ENCODE data around the gene CTDNEP1. TPM values are rescaled to one million over a fixed set of nuclear protein-coding genes. Genes with fewer than 3 reads are reported as not detected.

CTDNEP1 gene
- polyA plus RNA-seq, 2 of the 4 experiments (the other 2 are of a cell fraction): 145 to 161 TPM

DNA sequence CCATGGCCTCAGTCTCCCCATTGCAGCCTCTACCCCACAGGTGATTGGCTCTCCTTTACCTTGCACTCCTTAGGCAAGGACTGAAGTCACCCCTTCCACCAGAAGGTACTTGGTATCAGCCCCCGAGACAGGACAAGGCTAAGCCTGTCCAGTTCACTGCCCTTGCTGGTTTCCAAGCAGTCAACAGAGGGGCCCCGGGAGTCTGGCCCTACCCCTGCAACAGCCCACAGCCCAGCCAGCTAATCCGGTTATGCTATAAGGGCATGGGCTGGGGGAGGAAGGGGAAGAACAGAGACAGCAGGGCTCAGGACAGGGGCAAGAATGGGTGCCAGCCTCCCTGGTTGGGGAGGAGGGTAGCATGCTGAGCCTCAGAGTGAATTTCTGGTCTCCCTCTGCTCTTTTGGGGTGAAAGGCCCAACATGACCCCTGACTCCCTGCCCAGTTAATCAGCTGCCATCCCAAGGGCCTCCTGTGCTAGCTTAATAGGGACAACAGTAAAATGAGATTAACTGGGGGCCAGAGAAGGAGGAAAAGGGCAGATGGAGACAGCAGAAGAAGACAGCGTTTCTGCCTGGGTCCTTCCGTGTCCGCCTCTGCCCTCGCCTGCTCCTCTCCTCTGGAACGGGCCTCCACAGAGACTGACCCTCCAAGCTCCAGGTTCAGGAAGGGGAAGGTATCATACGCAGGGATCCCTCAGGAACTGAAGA lies 42.6 kb downstream of the CTDNEP1 start:
- FAIRE-seq: no peak
- Histone ChIP-seq H3K4me2 (no peak overlapping the region), H3K4me3 (no peak overlapping the region), H3K9me3 (no peaks in the 10 kb centered on the region), H3K27ac (no peak overlapping the region), H3K4me1 (peaks cover 16% of the 10 kb centered on the region)
- ChIA-PET POLR2A (no interaction called here), CTCF (interaction anchor here (0.8 to 5.3 kb wide), 9 partner anchors 9 to 570 kb away, joined by 3 to 20 read pairs (median 5); partner anchors contain the start of genes ACADVL and DLG4)
- WGBS (ENCODE audit: missing lambda C conversion rate): 89% methylated on average over 9 of the region's 9 CpGs
- no peak for TF ChIP-seq TFCP2L1 (CRISPR knock-in tag; IDR thresholded peaks at IDR 0.05)
- no peak for DNase-seq (ENCODE audit: low read depth in 1 of 2, low spot score in 1 of 2)
- no peak for ATAC-seq

DNA sequence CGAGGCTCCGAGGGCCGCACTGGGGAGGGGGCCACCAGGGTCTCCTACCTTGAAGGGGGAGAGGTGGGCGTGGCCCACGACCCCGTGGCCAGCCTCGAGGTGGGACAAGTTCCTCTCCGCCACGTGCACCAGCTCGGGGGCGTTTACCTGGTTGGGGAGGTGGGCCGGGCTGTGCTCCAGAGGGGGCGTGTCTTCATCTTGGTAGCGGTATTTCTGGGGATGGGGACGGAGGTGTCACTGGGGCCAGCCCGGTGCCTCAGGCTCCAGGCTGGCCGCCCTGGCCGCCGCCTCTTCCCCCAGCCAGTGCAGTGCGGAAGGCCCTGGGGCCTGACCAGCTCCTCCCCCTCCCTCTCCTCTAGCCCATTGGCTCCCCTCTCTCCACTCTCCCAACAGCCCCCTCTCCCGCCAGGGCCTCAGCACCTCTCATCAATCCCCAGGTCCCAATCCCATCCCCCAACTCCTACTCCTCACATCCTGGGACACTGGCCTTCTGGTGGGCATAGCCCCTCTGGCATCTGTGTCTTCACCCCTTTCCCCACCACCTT lies 43.4 kb downstream of the CTDNEP1 start:
- no peak for ATAC-seq
- FAIRE-seq: no peak

GRCh38 chr17:7207120-7208001 lies 44.2 kb downstream of the CTDNEP1 start:
- H3K9me3 ChIP-seq: no peaks in the 10 kb centered on the region
- H3K4me1 ChIP-seq: peaks cover 12% of the 10 kb centered on the region
- ATAC-seq (no peak), DNase-seq (ENCODE audit: low read depth in 1 of 2, low spot score in 1 of 2) (no peak), FAIRE-seq (no peak)
- H3K4me2 ChIP-seq: no peak overlapping the region
- no peak overlapping the region for H3K4me3 ChIP-seq
- ChIA-PET CTCF (interaction anchor here (0.6 to 5.3 kb wide), 5 partner anchors 20 to 155 kb away, joined by 3 to 20 read pairs (median 5); no protein-coding TSS in a partner anchor), POLR2A (no interaction called here)
- no peak overlapping the region for H3K27ac ChIP-seq
- 87% methylated on average over 21 of the region's 24 CpGs for WGBS (ENCODE audit: missing lambda C conversion rate)
- TF ChIP-seq BCL3 (IDR thresholded peaks at IDR 0.05): no peak

More for the DNA sequence above, 43.4 kb downstream of the CTDNEP1 start:
- WGBS (ENCODE audit: missing lambda C conversion rate): 79% methylated on average over 18 of the region's 21 CpGs
- Histone ChIP-seq H3K9me3 (no peaks in the 10 kb centered on the region), H3K4me2 (no peak overlapping the region), H3K4me3 (no peak overlapping the region), H3K27ac (no peak overlapping the region), H3K4me1 (peaks cover 12% of the 10 kb centered on the region)
- TF ChIP-seq, protein P1, sequence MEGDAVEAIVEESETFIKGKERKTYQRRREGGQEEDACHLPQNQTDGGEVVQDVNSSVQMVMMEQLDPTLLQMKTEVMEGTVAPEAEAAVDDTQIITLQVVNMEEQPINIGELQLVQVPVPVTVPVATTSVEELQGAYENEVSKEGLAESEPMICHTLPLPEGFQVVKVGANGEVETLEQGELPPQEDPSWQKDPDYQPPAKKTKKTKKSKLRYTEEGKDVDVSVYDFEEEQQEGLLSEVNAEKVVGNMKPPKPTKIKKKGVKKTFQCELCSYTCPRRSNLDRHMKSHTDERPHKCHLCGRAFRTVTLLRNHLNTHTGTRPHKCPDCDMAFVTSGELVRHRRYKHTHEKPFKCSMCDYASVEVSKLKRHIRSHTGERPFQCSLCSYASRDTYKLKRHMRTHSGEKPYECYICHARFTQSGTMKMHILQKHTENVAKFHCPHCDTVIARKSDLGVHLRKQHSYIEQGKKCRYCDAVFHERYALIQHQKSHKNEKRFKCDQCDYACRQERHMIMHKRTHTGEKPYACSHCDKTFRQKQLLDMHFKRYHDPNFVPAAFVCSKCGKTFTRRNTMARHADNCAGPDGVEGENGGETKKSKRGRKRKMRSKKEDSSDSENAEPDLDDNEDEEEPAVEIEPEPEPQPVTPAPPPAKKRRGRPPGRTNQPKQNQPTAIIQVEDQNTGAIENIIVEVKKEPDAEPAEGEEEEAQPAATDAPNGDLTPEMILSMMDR (IDR thresholded peaks at IDR 0.05): no peak
- TF ChIP-seq HMGXB4 (CRISPR knock-in tag; IDR thresholded peaks at IDR 0.05; ENCODE audit: borderline replicate concordance) (no peak), PBX3 (IDR thresholded peaks at IDR 0.05) (no peak), SMC3 (IDR thresholded peaks at IDR 0.05) (no peak), ZFP36 (IDR thresholded peaks at IDR 0.05; ENCODE audit: borderline replicate concordance, partially characterized antibody) (no peak), ZSCAN20 (CRISPR knock-in tag; IDR thresholded peaks at IDR 0.05) (no peak), RAD21 (conservative IDR thresholded peaks at IDR 0.05 in 1 of 2, IDR thresholded peaks at IDR 0.05 in 1 of 2) (no peak), NR3C1 (IDR thresholded peaks at IDR 0.05) (no peak), ESRRA (IDR thresholded peaks at IDR 0.05; ENCODE audit: borderline replicate concordance, low read length) (no peak)
- POLR2A ChIA-PET: no interaction called here
- DNase-seq (ENCODE audit: low read depth in 1 of 2, low spot score in 1 of 2): no peak
- CTCF ChIA-PET: interaction anchor here (1.0 to 5.3 kb wide), 6 partner anchors 8 to 156 kb away, joined by 3 to 20 read pairs (median 8); partner anchors contain the start of genes ACADVL and DLG4
